Fibroblast of pulmonary artery (primary cell): ENCODE results near the gene GADD45A.

ENCODE experiments used
- DNase-seq: peaks from one replicate; pipeline ENCODE4 v3.0.0-alpha.2; 2010; ENCODE audit warnings: low read depth
- H3K4me3 ChIP-seq: replicated peaks from 2 replicates; pipeline ENCODE4 v1.5.1; 2011; ENCODE audit warnings: low read depth, mild to moderate bottlenecking, control low read depth, low read length, moderate library complexity
- TF ChIP-seq, protein P1 (sequence below): IDR thresholded peaks from 2 replicates; pipeline ENCODE4 v1.5.1; 2011; ENCODE audit warnings: mild to moderate bottlenecking, control low read depth, low read length, inconsistent platforms; ENCODE audit errors: missing control alignments

GADD45A gene

DNA sequence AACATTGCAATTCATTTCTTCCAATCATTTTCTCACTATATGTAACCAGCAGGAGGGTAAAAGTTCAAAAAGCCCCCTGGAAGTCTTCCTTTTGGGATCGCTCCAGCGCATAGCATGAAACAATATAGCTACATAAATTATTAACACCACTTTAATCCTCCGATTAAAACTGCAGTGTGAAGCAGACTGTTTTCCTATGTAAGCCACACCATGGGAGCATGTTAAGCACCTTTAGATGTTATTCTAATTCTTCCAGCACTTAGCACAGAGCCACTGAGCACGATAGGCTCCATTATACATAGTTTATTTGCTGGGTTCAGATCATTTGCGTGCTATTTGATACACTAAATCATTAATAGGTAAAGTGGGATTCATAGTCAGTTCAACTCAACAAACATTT lies 18.4 kb upstream of the GADD45A start:
- no peak for DNase-seq
- TF ChIP-seq, protein P1, sequence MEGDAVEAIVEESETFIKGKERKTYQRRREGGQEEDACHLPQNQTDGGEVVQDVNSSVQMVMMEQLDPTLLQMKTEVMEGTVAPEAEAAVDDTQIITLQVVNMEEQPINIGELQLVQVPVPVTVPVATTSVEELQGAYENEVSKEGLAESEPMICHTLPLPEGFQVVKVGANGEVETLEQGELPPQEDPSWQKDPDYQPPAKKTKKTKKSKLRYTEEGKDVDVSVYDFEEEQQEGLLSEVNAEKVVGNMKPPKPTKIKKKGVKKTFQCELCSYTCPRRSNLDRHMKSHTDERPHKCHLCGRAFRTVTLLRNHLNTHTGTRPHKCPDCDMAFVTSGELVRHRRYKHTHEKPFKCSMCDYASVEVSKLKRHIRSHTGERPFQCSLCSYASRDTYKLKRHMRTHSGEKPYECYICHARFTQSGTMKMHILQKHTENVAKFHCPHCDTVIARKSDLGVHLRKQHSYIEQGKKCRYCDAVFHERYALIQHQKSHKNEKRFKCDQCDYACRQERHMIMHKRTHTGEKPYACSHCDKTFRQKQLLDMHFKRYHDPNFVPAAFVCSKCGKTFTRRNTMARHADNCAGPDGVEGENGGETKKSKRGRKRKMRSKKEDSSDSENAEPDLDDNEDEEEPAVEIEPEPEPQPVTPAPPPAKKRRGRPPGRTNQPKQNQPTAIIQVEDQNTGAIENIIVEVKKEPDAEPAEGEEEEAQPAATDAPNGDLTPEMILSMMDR = no peak
- H3K4me3 ChIP-seq = no peak overlapping the region

DNA sequence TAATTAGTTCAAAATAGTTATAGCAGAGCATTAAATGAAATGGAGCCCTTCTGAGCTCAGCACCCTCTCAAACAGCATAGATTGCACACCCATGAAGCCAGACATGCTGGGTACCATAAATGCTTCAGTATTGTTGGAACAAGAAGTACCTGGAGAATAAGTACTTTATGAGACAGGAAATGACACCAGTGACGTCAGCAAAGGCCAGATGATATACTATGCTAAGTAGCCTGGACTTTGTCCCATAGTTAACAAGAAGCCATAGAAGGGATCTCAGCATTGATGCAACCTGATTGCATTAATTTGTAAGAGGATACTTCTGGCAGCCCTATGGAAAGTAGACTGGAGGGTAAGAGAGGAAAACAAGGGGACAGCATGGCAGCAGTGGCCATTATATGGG lies 16.3 kb upstream of the GADD45A start:
- no peak overlapping the region for H3K4me3 ChIP-seq
- TF ChIP-seq, protein P1 = no peak
- no peak for DNase-seq

DNA sequence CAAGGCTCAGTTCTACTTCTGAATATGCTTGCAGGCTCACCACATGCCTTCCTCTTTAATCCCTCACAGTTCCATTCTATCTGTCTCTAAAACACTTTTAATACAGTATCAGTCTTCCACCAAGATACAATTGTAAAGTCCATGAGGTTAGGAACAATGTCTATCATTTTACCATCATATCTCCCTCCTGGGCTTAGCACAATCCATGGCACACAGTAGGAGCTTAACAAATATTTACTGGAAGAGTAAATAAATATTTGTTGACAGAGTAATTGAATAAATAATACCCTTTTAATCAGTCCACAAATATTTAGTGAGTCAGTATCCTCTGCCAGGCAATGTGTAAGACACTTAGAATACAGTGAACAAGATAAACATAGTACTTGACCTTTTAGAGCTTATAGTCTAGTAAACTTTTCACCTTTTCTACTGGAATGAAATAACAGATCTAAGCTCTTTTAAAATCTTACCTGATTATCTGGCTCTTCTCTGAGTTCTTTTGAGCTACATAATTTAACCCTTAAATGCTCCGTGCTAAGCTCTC lies 12.7 kb upstream of the GADD45A start:
- no peak for DNase-seq
- H3K4me3 ChIP-seq = no peak overlapping the region
- TF ChIP-seq, protein P1 = no peak

DNA sequence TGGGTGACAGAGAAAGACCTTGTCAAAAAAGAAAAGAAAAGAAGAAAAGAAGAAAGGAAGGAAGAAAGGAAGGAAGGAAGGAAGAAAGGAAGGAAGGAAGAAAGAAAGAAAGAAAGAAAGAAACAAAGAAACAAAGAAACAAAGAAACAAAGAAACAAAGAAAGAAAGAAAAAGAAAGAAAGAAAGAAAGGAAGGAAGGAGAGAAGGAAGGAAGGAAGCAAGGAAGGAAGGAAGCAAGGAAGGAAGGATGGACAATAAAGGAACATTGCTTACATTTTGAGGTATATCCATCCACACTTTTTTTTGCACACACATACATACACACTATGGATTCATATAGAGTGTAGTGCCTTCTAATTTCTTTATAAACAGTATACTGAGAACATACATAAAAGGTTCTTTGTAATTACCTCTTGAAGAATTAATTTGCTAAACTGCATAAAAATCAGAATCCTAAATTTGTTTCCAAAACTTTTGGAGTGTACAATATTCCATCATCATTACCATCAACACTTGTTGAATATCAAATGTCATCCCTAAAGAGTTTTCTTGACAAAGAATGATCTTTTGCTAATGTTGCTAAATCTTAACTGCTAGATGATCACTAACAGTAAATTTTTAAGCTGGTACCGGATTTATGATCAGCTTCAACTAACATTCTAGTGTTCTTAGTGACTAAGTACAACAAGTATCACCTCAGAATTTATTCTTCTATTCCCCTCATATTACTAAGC lies 11.4 kb upstream of the GADD45A start:
- TF ChIP-seq, protein P1 = no peak
- no peak for DNase-seq
- no peak overlapping the region for H3K4me3 ChIP-seq

DNA sequence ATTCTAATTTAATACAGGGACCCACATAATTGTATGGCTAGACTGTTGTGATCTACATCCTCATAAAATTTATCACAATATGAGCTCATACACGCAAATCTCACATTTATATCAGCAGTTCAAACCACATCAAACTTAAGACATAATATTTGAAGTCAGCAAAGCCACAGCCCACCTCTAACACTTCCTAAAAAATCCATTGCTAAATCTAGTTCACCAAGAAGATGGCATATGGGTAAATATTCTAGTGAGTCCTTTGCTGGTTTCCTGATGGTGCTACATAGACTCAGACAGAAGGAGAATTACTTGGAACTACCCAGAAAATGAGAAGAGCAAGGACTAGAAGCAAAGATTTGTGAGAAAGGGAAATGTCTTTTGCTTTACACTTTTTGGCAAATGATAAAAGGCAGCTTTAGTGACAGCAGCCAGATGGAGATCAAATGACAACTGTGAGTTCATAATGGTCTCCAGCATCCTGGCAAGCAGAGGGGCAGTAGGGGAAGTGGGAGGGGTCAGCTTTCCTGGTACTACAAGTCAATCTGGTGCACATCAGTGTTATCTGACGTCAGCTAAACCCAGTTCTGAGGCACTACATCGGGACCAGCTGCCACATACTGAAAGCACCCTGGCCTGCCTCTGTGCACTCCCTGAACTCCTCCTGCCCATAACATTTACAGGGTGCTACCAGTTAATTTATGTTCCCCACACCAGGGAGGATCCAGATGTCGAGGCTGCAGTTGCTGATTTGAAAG lies 10.6 kb upstream of the GADD45A start:
- peak; percentile 79 for DNase-seq

DNA sequence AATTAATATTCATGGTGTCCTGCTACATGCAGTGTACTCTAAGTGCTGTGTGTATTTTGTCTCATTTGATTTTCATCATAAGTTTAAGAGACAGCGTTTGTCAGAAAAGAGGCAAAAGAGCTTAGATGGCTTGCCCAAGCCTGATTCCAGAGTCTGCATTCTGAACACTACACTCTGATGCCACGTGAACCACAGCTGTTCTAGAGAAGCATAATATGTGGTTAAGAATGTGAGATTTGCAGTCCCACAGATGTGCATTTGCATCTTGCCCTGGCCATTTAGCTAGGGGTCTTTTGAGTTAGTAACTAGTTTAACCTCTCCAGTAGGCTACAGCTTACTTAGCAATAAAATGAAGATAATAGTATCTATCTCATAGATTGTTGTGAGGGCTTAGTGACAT lies 9.2 kb upstream of the GADD45A start:
- no peak for DNase-seq
- TF ChIP-seq, protein P1 = no peak
- no peak overlapping the region for H3K4me3 ChIP-seq

More for the DNA sequence above, 10.6 kb upstream of the GADD45A start:
- no peak overlapping the region for H3K4me3 ChIP-seq
- TF ChIP-seq, protein P1 = no peak
